Fibroblast of skin of abdomen (primary cell): ENCODE measurements around the gene MAGI3.
"Not testable (repeated sequence)": the region's sequence is repeated elsewhere in the genome, so short reads cannot be mapped to it uniquely, and the experiment has no call there.

Source experiments
- DNase-seq: peaks from one replicate; pipeline ENCODE4 v3.0.0-alpha.2; 2013

Gene MAGI3

GRCh38 chr1:113517983-113518382 lies 127.7 kb downstream of the MAGI3 start:
- no peak for DNase-seq

DNA sequence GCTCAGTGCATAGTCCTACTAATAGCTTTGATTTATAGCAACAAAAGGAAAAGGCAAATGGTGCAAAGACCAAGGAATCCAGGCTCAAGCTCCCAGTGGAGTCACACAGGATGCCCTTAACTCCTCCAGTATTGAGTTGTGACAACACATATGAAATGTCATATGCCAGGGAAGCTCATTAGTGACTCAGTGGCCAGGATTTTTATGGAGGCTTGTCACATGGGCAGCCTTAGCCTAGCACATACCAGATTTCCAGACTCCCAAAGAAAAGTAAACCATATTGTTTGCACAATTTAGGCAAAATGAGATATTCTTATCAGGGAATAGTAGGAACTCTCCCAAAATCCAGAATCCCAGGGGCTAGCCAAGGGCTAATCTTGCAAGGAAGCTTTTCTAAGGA lies 129.2 kb downstream of the MAGI3 start:
- DNase-seq: peak; percentile 54

- DNase-seq: peak; percentile 13
Observed at GRCh38 chr1:113530021-113530420, 139.7 kb downstream of the MAGI3 start.

DNA sequence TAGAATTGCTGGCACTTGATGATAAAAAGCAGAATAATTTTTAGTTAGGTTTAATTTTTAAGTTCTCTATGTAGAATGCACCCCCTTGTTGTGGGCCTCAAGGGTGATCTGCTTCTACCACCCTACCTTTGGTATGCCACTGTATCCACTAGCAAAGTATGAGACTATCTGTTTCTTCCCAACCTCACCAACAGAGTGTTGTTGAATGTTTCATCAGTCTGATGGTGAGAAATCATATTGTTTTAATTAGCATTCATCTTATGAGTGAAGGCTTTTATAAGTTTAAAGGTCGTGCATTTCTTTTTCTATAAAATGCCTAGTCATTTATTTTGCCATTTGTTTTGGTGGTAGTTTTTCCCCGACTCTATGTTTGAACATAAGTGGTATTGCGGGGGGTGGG lies 141.0 kb downstream of the MAGI3 start:
- peak; percentile 79 for DNase-seq

DNA sequence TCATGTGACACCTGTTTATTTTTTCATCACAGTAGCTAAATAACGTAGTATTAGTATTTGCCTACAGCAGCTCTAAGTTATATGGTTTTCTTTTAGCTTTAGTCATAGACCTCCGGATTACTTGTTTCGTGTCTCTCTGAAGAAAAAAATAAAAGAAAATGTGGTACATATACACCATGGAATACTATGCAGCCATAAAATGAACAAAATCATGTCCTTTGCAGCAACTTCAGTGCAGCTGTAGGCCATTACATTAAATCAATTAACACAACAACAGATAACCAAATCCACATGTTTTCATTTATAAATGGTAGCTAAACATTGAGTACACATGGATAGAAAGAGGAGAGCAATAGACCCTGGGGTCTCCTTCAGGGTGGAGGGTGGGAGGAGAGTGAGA lies 142.7 kb downstream of the MAGI3 start:
- DNase-seq: no peak

DNA sequence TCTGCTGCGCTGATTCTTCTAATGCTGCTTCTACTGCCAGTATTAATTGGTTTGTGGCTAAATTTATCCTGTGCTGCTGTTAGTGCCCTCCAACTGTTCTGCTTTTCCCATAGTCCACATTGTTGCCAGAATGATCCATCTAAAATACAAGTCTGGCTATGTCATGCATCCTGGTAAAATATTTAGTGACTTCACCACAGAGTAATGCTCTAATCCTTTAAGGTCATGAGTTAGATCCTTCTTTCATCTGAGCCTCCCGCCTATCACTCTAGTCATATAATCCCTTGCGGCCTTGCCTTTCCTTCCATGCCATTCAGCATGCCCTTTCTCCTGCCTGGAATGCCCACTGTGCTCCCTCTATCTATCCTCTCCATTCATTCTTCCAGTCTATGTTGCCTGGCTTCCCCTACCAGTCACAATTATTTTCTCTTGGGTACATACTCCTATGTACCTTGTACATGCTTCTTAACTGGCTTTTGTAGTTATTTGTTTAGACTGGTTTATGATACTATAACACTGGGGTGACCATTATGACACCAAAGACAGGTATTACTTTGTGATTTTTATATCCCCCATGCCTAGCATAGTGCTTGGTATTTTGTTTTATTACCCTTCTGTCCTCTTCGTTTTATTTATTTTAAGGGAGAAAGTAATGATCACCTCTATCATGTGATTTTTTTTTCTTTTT lies 144.0 kb downstream of the MAGI3 start:
- peak; percentile 91 for DNase-seq

DNA sequence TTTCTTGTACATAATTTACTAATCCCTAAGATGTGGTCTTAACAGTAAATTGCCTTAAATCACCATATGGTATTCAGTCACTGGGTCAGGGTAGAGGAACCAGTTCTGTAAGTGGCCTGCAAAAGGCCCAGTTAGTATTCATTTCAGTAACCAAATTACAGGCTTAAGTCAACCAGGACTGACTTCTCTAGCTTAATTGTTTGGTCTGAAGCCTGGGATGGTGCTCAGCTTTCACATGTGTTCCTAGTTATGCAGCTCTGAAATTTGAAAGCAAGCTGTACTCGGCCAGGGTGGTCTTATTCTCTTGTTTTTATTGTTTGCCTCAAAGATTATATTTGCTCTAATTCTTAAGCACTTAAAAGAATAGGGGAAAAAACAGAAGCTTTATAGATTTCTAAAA lies 144.6 kb downstream of the MAGI3 start:
- DNase-seq: peak; percentile 68

GRCh38 chr1:113536182-113536780 lies 146.0 kb downstream of the MAGI3 start:
- peak; percentile 50 for DNase-seq

GRCh38 chr1:113538225-113538624 lies 147.9 kb downstream of the MAGI3 start:
- peak; percentile 6 for DNase-seq

GRCh38 chr1:113540335-113540734 lies 150.0 kb downstream of the MAGI3 start:
- no peak for DNase-seq

GRCh38 chr1:113541106-113541505 lies 150.8 kb downstream of the MAGI3 start:
- no peak for DNase-seq

GRCh38 chr1:113542221-113542701 lies 151.9 kb downstream of the MAGI3 start:
- peak; percentile 92 for DNase-seq

DNA sequence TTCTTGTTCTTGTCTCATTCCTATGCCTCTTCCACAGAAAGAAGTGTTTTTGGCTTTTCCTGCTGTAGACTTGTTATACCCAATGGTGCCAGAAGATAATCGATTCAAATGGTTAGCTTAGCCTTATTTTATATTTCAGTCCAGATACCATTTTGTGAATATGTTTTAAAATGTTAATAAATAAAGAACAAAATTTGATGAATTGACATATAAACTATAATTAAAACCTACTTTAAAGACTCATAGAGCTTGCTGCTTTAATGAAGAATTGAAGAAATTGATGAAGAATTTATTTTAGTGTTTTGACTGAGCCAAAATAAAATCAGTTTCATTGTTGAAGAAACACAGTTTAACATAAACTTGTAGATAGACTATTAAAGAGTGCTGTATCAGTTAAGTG lies 152.8 kb downstream of the MAGI3 start:
- DNase-seq: no peak

DNA sequence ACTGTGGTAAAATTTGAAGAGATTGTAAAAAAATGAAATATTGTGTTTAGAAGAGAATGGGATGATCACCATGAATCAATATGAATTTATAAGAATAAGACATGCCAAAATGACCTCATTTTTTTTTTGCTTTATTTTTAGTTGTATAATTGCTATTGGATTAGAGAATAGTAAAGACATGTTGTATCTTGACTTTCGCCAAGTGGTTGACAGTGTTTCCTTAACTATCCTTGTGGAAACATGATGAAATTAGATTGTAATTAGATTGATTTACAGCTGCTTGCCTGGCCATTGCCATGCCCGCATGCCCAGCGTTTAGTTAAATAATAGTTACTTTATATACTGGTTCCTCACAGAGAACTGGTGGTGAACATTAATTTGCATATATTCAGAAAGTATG lies 154.9 kb downstream of the MAGI3 start:
- DNase-seq: no peak

DNA sequence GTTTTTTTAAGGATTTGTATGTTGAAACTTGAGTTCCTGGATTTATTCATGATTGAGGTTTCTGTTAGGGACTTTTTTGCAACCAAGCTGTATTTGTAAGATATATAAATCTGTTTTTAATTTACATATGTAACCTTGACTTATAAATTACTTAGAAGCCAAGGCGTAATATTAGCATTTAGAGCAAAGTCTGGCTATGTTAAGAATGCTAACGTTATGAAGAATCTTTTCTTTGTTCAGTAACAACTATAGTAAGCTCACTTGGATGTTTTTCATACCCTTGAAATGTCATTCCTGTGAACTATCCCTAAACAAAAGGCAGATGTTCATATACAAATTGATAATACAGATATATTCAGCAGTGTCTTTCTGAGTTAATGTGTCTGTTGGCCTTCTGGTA lies 155.3 kb downstream of the MAGI3 start:
- DNase-seq: peak; percentile 84

DNA sequence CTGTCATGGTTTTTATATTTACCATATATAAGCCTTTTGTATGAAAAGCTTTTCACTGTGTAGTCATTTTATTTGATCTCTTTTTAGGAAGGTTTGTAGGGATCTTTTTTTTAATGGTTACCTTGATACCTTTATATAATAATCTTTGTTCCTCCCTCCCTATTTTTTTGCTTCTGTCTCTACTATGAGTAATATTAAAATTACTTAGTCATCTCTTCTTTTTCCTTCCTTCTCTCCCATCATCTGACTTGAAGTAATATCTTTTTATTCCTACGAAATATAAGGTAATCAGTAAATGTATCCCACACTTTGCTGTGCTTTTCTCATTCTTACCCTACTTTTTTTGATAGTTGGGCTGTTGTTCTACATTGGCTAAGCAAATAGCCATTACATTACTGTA lies 161.4 kb downstream of the MAGI3 start:
- no peak for DNase-seq

GRCh38 chr1:113552244-113552643 lies 161.9 kb downstream of the MAGI3 start:
- DNase-seq: no peak

- no peak for DNase-seq
Observed at GRCh38 chr1:113557187-113557586, 166.9 kb downstream of the MAGI3 start.

DNA sequence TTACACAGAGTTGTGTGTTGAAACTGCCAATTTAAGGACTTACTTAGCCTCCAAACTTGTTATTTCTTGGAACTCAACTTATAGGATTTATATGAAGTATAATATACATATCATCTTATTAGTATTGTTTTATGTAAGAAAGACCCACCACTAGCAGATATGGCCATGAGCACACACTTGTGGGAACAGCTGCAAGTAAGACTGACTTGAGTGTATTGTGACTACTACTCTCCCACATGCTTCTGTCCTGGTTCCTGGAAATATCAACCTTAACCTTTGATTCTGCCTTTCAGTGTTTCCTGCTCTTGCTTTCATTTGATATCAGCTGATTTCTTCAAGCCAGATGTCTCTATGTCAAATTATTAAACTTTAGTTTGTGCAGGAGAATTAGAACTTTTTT lies 175.3 kb downstream of the MAGI3 start:
- no peak for DNase-seq

GRCh38 chr1:113567427-113567826 lies 177.1 kb downstream of the MAGI3 start:
- no peak for DNase-seq

DNA sequence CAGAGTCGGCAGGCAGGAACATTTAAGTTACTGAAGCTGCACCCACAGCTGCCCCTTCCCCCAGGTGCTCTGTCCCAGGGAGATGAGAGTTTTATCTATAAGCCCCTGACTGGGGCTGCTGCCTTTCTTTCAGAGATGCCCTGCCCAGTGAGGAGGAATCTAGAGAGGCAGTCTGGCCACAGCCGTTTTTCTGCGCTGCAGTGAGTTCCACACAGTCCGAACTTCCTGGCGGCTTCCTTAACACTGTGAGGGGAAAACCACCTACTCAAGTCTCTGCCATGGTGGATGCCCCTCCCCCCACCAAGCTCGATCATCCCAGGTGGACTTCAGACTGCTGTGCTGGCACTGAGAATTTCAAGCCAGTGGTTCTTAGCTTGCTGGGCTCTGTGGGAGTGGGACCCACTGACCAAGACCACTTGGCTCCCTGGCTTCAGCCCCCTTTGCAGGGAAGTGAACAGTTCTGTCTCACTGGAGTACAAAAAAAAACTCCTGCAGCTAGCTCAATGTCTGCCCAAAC lies 185.5 kb downstream of the MAGI3 start:
- not testable (repeated sequence) for DNase-seq

- DNase-seq: no peak
Observed at GRCh38 chr1:113576271-113576670, 186.0 kb downstream of the MAGI3 start.

DNA sequence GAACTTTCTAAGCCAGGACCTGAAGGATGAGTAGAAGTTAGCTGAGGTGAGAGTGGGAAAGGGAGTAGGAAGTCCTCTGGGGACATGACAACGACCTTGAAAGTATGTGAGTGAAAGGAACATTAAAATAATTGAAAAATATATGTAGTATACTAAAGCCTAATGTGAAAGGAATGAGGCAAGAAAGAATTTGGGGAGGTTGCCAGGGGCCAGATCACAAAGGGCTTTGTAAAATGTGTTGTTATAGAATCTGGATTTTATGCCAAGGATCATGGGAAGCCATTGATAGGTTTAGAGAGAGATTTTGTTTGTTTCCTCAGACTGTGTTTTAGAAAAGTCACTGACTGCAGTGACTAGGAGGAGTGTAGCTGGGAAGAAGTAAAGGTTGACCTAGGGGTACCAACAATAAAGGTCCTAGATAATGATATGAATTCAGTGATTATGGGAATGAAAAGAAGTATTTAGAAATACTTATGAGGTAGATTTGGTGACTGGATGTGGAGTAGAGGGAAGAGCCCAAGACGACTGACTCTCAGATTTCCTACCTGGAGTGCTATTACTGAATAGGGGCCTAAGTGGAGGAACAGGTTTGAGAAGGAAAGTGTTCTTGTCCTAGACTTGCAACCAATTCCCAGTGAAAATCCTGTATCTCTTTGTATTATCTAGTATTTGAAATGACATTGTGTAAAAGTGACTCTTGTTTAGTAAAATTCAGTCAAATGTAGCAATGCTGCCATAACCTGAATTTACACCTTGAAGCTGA lies 189.1 kb downstream of the MAGI3 start:
- DNase-seq: peak; percentile 35
